ENCODE results near the gene IRAK3.
"Not testable (repeated sequence)": the region's sequence is repeated elsewhere in the genome, so short reads cannot be mapped to it uniquely, and the experiment has no call there.

IRAK3 gene

DNA sequence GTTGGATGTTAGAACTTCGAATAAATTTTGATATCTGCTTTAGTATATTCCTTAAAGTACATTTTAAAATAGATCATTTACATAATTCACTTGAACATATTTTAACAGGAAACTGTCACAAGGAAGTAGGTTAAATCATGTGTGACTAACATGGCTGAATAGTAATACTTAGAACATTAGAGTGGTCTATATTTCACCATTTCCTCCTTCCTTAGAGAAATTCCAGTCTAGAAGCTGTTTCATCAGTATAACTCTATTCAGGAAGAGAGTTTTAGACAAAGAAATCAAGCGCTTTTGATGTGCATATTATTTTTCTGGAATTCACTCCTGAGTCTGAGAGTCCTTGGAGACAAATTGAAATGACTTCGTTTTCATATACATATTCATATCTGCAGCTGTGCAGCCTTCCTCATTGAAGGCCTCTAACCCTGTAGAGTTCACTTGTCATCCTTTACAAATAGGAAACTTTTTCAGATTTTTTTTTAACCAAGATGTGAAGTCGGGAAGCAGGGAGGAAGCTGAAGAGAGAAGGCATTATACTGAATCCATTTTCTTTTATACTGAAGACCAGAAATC, 28.4 kb downstream of the IRAK3 start:
- no peak for DNase-seq (ENCODE audit: low read depth)

DNA sequence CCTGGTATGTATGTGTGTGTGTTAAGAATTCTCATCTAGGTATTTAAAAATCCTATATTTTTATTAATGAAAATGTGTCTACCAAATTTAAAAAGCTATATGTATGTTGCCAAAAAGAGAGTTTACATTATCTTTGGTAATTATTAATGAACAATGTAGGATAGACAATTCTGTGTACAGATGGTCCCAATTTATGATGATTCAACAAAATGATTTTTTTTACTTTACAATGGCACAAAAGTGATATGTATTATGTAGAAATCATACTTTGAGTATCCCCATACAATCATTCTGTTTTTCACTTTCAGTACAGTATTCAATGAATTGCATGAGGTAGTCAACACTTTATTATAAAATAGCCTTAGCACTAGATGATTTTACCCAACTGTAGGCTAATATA, 39.4 kb downstream of the IRAK3 start:
- no peak for DNase-seq (ENCODE audit: low read depth)

DNA sequence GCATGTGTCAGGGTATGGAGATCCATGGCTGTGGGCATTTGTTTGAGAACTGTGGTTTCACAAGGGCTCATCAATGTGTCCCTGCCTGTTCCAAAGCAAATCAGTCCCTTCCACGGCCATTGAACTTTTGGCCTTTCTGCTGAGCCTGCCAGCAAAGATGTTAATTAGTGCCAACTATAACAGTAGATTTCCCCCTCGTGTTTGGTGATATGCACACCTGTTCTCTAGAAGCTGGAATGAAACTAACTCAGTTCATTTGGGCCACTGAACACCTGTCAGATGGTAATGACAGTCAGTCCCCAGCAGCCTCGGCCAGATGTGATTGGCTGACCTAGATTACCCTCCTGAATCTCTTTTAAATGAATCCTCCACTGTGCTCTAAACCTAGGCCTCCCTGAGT, 43.2 kb downstream of the IRAK3 start:
- no peak for DNase-seq (ENCODE audit: low read depth)

DNA sequence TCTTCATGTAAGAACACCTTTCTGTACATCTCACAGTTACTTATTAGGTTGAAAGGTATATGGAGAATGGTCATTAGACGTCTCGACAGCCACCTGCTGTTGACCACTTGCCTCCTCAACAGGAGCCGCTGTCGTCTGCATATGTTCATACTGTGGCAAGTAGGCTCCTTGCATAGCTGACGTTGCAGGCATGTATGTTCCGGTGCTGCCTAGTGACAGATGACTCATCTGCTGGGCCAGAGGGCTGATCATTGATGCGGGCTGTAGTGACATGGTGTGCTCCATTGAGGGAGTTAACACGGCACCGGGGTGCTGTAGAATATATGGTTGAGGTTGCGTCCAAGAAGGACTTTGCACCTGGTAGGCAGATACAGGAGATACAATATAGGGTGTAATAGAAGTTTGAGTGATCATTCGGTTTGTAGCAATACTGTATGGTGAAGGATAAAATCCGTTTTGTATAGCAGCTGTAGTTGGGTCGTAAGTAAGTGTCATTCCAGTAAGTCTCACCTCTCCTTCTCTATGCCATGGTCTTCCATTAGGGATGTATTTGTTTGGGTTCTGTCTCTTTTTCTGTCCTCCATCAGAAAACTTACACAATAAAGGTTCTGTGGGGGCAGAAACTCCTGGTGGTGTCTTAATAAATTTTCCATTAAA, 45.2 kb downstream of the IRAK3 start:
- not testable (repeated sequence) for DNase-seq (ENCODE audit: low read depth)

DNA sequence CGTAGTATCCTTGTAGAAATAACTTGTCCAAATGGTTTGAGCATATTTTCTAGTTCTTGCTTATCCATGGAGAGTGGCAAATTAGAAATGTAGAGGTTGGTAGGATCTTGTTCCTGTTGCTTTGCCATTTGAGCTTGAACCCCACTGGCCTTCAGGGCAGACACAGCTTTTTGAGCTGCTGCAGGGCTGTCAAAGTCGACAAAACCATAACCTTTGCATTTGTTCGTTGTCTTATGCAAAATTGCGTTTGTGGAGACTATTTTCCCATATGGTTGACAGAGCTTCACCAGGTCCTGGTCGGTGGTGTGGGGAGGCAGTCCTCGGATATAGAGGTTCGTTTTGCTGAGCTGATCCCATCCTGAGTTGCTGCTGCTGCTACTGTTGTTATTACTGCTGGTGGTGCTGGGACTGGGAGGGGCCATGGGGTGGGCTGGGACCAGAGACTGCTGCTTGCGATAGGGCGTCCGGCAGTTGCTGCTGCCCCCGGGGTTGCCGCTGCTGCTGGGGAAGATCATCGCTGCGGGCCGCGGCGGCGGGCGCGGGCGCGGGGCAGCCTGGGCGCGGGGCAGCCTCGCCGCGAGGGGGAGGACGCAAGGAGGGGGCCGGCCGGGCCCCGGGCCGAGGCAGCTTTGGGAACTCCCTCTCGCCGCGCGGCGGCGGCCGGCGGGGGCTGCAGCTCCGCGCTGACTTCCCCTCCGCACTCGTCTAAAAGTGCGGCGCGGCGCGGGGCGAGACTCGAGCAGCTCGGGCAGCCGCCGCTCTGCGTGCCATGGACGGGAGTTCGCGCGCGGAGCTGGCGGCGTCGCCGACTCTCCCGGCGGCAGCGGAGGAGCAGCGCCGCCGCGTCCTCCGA, 46.0 kb downstream of the IRAK3 start:
- not testable (repeated sequence) for DNase-seq (ENCODE audit: low read depth)

DNA sequence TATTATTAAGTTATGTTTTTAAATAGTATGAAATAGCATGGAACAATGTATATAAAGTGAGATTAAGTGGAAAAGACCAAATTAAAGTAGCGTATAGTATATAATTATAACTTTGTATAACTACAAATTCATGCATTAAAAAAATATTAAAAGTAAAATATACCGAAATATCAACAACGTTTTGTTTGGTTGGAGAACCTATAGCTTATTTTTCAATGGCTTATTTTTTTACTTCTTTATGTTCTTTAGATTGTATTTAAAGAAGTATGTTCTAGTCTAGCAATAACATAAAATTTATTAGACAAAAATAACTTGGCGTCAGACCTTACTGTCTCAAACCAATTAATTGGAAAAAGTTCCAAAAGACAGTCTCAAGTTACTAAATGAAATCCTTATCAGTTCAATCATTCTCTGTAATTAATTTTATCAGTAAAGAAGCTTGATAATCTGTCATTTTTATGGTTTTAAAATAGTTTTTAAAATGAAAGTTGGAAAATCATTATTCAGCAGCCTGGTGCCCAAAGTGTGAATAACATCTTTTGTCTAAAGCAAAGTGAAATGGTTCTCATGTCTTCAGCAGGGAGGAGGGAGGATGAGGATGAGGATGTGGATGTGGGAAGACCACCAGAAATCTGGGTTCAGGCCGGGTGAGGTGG, 46.7 kb downstream of the IRAK3 start:
- DNase-seq (ENCODE audit: low read depth), result no peak

DNA sequence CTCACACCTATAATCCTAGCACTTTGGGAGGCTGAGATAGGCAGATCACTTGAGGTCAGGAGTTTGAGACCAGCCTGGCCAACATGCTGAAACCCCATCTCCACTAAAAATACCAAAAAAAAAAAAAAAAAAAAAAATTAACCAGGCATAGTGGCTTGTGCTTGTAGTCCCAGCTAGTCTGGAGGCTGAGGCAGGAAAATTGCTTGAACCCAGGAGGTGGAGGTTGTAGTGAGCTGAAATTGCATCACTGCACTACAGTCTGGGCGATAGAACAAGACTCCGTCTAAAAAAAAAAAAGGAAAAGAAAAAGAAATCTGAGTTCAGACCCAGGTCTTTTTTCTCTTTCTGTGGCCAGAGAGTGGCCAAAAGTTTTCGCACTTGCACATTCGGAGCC, 47.3 kb downstream of the IRAK3 start:
- not testable (repeated sequence) for DNase-seq (ENCODE audit: low read depth)

DNA sequence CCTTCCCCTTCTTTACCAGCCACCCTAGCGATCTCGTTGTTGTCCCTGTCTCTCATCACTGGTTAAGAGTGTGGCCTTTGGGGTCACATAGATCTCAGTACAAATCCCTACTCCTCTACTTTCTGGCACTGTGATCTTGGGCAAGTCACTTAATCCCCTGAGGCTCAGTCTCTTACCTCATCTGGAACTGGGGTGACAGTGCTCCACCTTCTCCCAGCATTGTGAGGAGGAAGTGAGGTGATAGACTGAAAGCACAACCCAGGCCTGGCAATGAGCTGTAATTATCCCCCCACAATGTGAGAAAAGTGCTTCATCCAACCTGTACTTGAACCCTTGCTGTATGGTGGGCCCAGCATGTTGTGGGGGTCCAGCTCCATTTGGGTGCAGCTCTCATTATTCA, 48.0 kb downstream of the IRAK3 start:
- DNase-seq (ENCODE audit: low read depth), result no peak

DNA sequence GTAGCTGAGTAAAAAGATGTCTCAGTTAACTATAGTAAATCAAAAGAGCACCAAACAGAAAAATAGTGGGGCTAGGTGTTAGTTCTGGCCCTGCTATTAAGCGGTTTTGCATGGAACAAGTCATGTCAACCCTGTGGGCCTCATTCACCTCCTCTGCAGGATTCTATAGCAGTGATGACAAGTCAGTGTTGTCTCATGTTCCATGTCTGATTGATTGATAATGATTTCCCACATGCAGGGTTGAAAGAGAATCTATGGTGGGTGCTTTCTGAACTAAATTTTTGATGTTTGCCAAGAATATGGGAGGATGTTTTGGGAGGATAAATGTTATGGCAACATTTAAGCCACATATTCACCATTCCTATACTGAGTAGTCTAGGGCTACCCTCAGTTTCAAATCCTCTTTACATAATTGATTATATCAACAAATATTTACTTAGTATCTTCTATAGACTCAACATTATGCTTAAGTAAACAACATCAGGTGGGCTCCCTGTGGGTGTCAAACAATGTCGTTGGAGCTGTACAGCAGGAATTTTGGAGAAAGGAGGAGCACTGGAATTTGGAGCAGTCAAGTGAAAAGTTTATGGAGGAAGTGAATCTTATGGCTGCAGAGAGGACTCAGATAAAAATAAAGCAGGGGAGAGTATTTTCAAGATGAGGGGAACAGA, 48.6 kb downstream of the IRAK3 start:
- DNase-seq (ENCODE audit: low read depth), result no peak

DNA sequence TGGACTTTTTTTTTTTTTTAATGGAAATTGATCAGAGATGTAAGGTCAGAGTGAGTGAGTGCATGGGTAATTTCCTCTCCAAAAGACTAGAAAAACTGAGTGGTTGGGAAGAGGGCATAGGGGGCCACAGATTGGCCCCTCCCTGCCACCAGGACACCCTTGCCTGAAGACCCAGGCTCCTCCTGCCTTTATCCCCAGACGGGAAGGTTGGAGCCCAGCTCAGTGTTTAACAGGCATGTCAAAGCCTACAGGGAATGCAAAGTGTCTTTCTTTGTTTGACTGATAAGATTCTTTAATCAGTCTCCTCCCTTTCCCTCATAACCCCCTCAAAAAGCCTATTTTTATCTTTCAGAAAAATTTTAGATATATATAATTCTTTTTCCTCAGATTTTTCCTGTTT, 50.3 kb downstream of the IRAK3 start:
- no peak for DNase-seq (ENCODE audit: low read depth)

DNA sequence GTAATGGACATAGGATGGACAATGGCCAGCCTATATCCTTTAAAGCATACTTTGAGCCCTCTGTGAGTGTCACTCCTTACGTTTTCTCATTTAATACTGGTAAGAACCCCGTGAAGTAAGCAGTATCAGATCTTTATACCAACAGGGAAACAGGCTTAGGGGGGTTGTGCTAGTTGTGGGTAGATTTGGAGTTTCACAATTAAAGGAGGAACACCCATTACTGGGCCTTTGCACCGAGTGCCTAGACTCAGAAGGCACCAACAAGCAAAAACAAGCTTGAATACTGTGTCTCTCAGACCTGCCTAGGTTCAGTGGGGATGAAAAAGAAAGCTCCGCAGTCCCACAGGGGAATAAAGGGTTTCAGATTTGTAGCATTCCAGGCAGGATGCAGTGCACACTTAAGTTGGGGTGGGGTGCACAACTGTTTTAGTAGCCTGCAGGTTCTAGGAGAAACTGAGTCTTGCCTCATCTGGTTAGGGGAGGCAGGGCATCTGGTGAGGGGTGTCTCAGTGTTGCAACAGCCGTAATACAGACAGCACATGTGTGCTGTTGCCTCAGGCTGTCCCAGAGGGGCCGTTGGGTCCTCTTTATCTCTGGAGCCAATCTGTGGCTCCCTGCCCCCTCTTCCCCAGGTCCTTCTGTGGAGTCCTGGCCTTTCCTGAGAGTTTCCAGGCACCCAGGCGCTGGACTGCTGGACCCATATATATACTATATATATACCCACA, 51.2 kb downstream of the IRAK3 start:
- DNase-seq (ENCODE audit: low read depth), result no peak

DNA sequence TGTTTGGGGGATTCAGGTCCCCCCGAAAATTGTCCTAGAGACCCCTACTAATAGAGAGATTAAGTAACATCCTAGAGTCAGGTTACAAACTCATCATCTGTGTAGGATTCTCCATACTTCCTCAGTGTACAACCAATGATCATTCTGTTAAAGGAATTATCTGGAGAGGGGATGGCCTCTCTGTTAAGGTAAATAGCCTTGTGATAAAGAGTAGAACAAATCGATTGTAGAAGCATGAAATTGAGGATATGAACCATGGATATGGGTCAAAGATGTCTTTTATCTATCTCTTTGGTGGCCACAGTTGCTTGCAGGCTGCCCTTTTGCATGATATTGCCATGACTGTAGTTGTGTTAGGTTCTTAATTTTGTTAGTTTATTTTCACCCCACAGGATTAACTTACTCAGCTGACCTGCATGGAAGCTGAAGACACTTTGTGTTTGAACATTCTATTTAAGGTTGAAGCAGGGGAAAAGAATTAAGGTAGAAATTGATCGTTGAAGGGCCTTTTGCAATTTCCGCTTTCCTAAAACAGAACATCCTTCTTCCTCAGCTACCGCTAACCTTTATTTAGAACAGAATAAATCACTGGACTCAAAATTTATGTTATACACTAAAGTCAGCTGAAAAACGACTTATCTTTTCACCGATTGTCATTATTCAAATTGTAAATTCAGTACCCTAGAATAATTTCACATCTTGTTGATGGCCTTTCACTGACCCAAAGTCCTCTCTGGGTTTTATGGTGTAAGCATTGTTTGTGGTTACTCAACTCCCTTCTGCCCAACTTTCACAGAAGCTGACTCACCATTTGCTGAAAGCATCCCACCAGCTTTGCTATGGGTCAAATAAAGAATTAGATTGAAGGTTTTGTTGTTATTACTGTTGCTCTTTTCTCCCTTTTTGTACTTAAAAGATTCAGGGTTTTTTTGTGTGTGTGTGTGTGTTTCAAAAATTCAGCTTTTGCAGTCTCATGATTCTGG, 52.3 kb downstream of the IRAK3 start:
- no peak for DNase-seq (ENCODE audit: low read depth)

DNA sequence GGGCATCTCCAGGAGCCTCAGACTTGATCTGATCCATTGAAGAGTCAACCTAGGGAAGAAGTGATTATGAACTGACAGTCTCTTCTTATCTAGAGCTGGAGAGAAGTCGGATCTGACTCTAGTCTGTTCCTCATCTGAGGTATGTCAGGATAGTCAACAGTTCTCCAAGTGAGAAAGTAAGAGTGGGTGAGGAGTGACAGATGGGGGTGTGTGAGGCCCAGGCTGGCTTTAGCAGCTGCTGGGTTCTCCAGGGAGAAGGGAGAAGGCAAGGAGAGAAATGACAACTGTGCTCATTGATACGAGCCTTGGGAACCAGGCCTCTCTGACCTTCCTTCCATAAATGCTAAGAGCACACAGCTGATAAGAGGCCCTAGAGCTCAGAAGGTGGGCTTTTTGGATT, 53.3 kb downstream of the IRAK3 start:
- DNase-seq (ENCODE audit: low read depth), result no peak

DNA sequence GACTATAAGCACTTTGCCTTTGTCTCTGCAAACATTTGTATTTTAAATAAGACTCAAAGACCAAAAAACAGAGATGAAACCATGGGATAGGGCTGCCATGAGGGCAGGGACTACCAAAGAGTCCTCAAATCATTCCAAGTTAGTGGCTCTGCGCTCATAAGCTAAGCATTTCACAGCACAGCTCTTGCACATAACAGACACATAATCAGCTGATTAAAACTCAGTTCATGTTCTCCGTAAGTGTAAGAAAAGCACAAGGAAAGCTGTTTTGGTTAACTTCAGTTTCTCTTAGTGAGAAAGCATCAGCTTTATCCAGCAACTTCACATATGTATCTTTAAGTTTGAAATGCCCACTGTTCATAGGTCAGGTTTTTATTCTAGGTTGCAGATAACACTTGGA, 54.9 kb downstream of the IRAK3 start:
- DNase-seq (ENCODE audit: low read depth), result no peak

DNA sequence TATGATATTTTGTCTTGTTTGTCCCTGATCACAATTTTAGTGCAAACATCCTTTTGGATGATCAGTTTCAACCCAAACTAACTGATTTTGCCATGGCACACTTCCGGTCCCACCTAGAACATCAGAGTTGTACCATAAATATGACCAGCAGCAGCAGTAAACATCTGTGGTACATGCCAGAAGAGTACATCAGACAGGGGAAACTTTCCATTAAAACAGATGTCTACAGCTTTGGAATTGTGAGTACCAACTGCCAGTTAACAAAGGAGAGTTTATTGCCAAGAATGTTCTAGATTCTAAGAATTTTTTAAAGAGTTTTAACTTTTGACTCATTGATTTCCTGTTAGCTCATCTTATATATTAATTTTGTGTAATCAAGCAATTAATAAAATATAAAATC, 55.4 kb downstream of the IRAK3 start:
- no peak for DNase-seq (ENCODE audit: low read depth)

DNA sequence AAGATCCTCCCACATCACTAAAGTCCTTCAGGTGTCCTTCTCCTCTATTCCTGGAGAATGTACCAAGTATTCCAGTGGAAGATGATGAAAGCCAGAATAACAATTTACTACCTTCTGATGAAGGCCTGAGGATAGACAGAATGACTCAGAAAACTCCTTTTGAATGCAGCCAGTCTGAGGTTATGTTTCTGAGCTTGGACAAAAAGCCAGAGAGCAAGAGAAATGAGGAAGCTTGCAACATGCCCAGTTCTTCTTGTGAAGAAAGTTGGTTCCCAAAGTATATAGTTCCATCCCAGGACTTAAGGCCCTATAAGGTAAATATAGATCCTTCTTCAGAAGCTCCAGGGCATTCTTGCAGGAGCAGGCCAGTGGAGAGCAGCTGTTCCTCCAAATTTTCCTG, 58.7 kb downstream of the IRAK3 start:
- no peak for DNase-seq (ENCODE audit: low read depth)

DNA sequence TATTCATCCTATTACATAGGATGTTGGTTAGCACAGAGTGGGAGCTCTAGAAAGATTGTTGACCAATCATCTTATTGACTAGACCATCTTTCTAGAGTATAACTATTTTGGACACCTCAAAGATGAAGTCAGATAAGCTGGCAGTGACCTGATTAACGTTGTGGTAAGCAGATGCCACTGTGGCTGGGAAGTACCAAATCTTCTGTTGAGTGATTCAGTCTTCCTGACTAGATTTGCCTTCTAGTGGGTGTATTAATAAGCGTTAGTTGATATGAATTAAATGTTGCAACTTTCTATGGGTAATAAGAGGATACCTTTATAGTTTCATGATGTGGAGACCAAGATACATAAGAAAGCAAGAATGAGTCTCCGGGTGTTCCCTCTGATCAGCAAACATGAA, 62.0 kb downstream of the IRAK3 start:
- no peak for DNase-seq (ENCODE audit: low read depth)

DNA sequence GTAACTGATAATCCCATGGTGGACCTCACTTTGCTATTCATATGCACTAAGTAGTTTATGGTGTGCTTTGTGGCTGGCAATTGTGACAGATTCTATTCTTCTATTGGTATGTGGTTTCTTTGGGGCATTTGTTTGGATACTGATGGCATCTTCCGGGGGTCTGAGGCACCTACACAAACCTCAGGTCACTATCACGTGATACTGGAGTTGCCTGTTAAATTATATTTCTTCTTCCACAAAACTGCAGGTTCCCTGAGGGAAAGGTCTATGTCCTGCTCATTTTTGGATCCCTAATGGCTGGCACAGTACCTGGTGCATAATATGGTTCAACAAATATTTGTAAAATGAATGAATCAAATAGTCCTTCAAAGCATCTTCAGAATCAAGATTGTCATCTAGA, 63.8 kb downstream of the IRAK3 start:
- no peak for DNase-seq (ENCODE audit: low read depth)

DNA sequence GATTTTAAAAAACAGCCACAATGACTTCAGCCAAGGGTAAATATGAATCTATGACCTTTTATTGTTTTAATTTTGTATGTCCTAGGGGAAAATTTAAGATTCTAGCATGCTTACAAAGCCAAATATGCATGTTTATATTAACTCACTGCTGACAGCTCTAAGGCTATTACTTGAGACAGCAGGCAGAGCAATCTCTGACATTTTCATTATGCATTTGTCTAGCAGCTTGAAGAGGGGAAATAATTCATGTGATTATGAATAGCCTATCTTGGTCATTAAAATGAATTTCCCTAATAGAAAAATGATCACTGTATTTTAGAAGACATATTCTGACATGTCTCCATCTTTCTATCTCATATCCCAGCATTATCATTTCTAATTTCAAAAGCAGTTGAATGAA, 66.7 kb downstream of the IRAK3 start:
- no peak for DNase-seq (ENCODE audit: low read depth)

DNA sequence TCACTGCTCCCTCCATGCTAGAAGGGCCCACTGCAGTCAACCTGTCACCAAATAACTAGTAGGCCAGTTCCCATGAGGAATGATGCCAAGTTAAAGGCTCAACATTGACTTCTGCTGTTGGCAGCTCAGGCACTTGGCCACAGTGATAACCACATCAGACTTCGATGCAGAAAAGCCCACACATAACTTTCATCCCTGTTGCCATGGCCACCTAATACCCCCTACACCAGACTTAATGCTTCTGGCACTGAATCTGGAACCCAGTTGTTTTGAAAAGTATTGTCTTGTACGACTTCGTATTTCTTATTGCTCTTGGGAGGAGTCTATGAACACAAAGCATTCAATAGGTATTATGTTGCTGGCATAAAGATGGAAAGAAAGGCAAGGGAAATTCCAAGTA, 69.0 kb downstream of the IRAK3 start:
- DNase-seq (ENCODE audit: low read depth), result no peak

Measured in stimulated activated CD8-positive, alpha-beta memory T cell treated with anti-CD3 and anti-CD28 coated beads, Interleukin-15, amount 100 ng/mL, for 1 hour (primary cell).